ENCODE data around the gene VAV2.

GRCh38 chr9:133863257-133863592 lies 128.9 kb downstream of the VAV2 start:
- TF ChIP-seq CBX8 (IDR thresholded peaks at IDR 0.05) (no peak), POLR2A (IDR thresholded peaks at IDR 0.05; ENCODE audit: low read length) (no peak)

Measured in A549 (cell line).